ENCODE results near the gene DCST2. TPM values are rescaled to one million over a fixed set of nuclear protein-coding genes. Genes with fewer than 3 reads are reported as not detected.
A peak's percentile ranks its signal among the peaks of the same experiment; 100 is the strongest.

The DCST2 gene
- total and polyA plus RNA-seq, 9 of the 15 experiments (the other 6 are each of a cell fraction or from before 2014, with no cell fraction given): 0.09 to 0.49 (median 0.11) TPM; not detected in 3

DNA sequence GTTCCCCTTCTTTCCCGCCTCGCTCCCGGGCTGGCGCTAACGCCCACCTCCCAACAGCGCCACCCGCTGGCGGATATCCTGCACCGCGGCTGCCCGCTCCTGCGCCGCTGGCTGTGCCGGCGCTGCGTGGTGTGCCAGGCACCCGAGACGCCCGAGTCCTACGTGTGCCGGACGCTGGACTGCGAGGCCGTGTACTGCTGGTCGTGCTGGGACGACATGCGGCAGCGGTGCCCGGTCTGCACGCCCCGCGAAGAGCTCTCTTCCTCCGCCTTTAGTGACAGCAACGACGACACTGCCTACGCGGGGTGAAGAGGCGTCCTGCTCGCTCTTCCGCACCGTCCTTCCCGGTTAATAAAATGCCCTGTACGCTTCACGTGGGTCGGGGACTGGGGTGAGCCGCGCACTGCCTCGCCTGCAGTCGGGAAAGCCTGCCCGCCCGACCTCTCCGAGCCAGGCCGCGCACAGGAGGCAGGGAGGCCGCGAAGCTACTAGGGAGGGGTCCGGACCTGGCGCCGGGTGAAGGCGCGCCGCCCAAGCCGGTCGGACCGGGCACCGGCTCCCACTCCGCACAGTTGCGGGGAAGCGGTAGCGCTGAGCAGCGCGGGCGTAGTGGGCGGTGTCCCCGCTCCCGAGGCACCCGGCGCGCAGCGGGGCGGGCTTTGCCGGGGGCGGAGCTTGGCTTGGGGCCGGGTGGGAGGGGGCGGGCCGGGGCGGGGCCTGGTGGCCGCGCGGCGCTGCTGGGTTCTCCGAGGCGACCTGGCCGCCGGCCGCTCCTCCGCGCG, 17.2 kb upstream of the DCST2 start, which contains the start of gene ADAM15 (continued):
- TF ChIP-seq, protein P1, sequence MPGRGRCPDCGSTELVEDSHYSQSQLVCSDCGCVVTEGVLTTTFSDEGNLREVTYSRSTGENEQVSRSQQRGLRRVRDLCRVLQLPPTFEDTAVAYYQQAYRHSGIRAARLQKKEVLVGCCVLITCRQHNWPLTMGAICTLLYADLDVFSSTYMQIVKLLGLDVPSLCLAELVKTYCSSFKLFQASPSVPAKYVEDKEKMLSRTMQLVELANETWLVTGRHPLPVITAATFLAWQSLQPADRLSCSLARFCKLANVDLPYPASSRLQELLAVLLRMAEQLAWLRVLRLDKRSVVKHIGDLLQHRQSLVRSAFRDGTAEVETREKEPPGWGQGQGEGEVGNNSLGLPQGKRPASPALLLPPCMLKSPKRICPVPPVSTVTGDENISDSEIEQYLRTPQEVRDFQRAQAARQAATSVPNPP (IDR thresholded peaks at IDR 0.05; ENCODE audit: borderline replicate concordance, insufficient read depth, insufficient read length): no peak
- TF ChIP-seq RAD21 (CRISPR knock-in tag; conservative IDR thresholded peaks at IDR 0.05 in 1 of 2, IDR thresholded peaks at IDR 0.05 in 1 of 2) (peak in 1 of 2 experiments; percentile 60), RBFOX2 (IDR thresholded peaks at IDR 0.05; ENCODE audit: low read depth, low read length) (peak; percentile 83), ESRRA (IDR thresholded peaks at IDR 0.05; ENCODE audit: borderline replicate concordance, low read depth) (peak; percentile 22; the same call in 1 of the 2 replicates), ZNF717 (CRISPR knock-in tag; IDR thresholded peaks at IDR 0.05) (no peak), SETDB1 (IDR thresholded peaks at IDR 0.05; ENCODE audit: low read length) (no peak), EGR1 (conservative IDR thresholded peaks at IDR 0.05) (peak; percentile 84), TEAD1 (CRISPR knock-in tag; IDR thresholded peaks at IDR 0.05) (peak in 1 of 2 experiments; percentile 51; a peak in 1 of 4 replicates), ARID1B (IDR thresholded peaks at IDR 0.05) (peak; percentile 36; the same call in 1 of the 2 replicates), FOXK1 (CRISPR knock-in tag; IDR thresholded peaks at IDR 0.05; ENCODE audit: borderline replicate concordance) (0 out of 2 replicates have a peak, but pooled peaks have one; percentile 39), NCOA6 (IDR thresholded peaks at IDR 0.05) (no peak), RBM34 (IDR thresholded peaks at IDR 0.05; ENCODE audit: borderline replicate concordance, insufficient read depth, low read length) (no peak), PML (IDR thresholded peaks at IDR 0.05; ENCODE audit: low read length) (peak; percentile 30; the same call in 1 of the 2 replicates), CBX5 (IDR thresholded peaks at IDR 0.05; ENCODE audit: borderline replicate concordance, low read depth) (peak; percentile 11; the same call in 1 of the 2 replicates), ADNP (tag; IDR thresholded peaks at IDR 0.05) (no peak), NONO (IDR thresholded peaks at IDR 0.05; ENCODE audit: low read depth in 2 of 2, low read length in 1 of 2) (peak in 1 of 2 experiments; percentile 45; a peak in 1 of 4 replicates)
- TF ChIP-seq, protein P2, sequence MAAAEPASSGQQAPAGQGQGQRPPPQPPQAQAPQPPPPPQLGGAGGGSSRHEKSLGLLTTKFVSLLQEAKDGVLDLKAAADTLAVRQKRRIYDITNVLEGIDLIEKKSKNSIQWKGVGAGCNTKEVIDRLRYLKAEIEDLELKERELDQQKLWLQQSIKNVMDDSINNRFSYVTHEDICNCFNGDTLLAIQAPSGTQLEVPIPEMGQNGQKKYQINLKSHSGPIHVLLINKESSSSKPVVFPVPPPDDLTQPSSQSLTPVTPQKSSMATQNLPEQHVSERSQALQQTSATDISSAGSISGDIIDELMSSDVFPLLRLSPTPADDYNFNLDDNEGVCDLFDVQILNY (CRISPR knock-in tag; IDR thresholded peaks at IDR 0.05): peak; percentile 2; the same call in 1 of the 2 replicates
- TF ChIP-seq, protein P3, sequence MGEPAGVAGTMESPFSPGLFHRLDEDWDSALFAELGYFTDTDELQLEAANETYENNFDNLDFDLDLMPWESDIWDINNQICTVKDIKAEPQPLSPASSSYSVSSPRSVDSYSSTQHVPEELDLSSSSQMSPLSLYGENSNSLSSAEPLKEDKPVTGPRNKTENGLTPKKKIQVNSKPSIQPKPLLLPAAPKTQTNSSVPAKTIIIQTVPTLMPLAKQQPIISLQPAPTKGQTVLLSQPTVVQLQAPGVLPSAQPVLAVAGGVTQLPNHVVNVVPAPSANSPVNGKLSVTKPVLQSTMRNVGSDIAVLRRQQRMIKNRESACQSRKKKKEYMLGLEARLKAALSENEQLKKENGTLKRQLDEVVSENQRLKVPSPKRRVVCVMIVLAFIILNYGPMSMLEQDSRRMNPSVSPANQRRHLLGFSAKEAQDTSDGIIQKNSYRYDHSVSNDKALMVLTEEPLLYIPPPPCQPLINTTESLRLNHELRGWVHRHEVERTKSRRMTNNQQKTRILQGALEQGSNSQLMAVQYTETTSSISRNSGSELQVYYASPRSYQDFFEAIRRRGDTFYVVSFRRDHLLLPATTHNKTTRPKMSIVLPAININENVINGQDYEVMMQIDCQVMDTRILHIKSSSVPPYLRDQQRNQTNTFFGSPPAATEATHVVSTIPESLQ (CRISPR knock-in tag; IDR thresholded peaks at IDR 0.05): peak; percentile 93
- TF ChIP-seq, protein P4, sequence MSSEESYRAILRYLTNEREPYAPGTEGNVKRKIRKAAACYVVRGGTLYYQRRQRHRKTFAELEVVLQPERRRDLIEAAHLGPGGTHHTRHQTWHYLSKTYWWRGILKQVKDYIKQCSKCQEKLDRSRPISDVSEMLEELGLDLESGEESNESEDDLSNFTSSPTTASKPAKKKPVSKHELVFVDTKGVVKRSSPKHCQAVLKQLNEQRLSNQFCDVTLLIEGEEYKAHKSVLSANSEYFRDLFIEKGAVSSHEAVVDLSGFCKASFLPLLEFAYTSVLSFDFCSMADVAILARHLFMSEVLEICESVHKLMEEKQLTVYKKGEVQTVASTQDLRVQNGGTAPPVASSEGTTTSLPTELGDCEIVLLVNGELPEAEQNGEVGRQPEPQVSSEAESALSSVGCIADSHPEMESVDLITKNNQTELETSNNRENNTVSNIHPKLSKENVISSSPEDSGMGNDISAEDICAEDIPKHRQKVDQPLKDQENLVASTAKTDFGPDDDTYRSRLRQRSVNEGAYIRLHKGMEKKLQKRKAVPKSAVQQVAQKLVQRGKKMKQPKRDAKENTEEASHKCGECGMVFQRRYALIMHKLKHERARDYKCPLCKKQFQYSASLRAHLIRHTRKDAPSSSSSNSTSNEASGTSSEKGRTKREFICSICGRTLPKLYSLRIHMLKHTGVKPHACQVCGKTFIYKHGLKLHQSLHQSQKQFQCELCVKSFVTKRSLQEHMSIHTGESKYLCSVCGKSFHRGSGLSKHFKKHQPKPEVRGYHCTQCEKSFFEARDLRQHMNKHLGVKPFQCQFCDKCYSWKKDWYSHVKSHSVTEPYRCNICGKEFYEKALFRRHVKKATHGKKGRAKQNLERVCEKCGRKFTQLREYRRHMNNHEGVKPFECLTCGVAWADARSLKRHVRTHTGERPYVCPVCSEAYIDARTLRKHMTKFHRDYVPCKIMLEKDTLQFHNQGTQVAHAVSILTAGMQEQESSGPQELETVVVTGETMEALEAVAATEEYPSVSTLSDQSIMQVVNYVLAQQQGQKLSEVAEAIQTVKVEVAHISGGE (CRISPR knock-in tag; IDR thresholded peaks at IDR 0.05): 0 out of 6 replicates have a peak, but pooled peaks of 1 of the 3 experiments have one; percentile 35

Data from K562 (cell line).